ENCODE results near the gene SLC5A2. TPM values are rescaled to one million over a fixed set of nuclear protein-coding genes. Genes with fewer than 3 reads are reported as not detected.

SLC5A2 gene
- total RNA-seq, 1 donor, result not detected

DNA sequence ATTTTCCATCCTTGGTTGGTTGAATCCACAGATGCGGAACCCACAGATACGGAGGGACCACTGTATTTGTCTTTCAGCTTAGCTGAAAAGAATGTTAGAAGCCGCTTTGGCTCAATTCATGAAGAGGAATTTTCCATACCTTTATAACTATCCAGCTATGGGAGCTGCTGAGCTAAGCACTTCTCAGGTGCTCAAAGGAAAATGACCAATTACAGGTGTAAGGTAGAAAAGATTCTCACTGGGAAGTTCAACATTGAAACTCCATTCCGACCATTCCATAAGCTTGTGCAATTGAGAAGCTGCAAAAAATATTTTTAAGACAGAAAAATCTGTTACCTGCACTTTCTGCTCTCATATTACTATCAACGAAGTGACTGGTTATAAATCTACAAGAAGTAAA lies 47.5 kb downstream of the SLC5A2 start:
- Histone ChIP-seq H3K27me3 (ENCODE audit: insufficient read depth, low read length) (peaks cover 30% of the 10 kb centered on the region), H3K36me3 (ENCODE audit: insufficient read depth, low read length) (no peaks in the 10 kb centered on the region), H3K4me1 (ENCODE audit: insufficient read depth, low read length) (no peaks in the 10 kb centered on the region), H2AFZ (ENCODE audit: low read length) (no peak overlapping the region), H4K20me1 (ENCODE audit: insufficient read depth, low read length) (no peaks in the 10 kb centered on the region), H3K9me3 (ENCODE audit: low read depth, low read length) (no peaks in the 10 kb centered on the region), H3K27ac (ENCODE audit: low read depth, low read length) (no peak overlapping the region), H3K79me2 (ENCODE audit: insufficient read depth, low read length) (no peaks in the 10 kb centered on the region), H3K4me2 (ENCODE audit: insufficient read depth, low read length) (no peak overlapping the region), H3K4me3 (ENCODE audit: insufficient read depth, low read length) (no peak overlapping the region)
- DNase-seq (ENCODE audit: insufficient read length, low spot score, missing footprints), result no peak
- TF ChIP-seq, protein P1, sequence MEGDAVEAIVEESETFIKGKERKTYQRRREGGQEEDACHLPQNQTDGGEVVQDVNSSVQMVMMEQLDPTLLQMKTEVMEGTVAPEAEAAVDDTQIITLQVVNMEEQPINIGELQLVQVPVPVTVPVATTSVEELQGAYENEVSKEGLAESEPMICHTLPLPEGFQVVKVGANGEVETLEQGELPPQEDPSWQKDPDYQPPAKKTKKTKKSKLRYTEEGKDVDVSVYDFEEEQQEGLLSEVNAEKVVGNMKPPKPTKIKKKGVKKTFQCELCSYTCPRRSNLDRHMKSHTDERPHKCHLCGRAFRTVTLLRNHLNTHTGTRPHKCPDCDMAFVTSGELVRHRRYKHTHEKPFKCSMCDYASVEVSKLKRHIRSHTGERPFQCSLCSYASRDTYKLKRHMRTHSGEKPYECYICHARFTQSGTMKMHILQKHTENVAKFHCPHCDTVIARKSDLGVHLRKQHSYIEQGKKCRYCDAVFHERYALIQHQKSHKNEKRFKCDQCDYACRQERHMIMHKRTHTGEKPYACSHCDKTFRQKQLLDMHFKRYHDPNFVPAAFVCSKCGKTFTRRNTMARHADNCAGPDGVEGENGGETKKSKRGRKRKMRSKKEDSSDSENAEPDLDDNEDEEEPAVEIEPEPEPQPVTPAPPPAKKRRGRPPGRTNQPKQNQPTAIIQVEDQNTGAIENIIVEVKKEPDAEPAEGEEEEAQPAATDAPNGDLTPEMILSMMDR (IDR thresholded peaks at IDR 0.05; ENCODE audit: extremely low read depth, low read depth, low read length), result no peak

DNA sequence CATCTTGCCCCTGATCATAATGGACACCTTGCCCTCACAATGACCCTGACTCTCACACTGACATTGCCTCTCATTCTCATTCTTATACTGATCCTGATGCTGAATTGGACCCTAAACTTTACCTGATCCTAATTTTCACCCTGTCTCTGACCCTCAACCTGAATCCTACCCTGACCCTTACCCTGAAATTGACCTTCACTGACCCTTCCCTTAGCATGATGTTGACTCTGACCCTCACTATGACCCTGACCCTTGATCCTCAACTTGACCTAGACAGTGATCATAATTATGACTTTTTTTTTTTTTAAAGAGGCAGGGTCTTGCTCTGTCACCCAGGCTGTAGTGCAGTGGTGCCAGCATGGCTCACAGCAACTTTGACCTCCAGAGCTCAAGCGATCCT lies 48.2 kb downstream of the SLC5A2 start:
- DNase-seq (ENCODE audit: insufficient read length, low spot score, missing footprints), result no peak
- Histone ChIP-seq H3K4me3 (ENCODE audit: insufficient read depth, low read length) (no peak overlapping the region), H3K79me2 (ENCODE audit: insufficient read depth, low read length) (no peaks in the 10 kb centered on the region), H3K27me3 (ENCODE audit: insufficient read depth, low read length) (peaks cover 30% of the 10 kb centered on the region), H3K27ac (ENCODE audit: low read depth, low read length) (no peak overlapping the region), H4K20me1 (ENCODE audit: insufficient read depth, low read length) (no peaks in the 10 kb centered on the region), H3K36me3 (ENCODE audit: insufficient read depth, low read length) (no peaks in the 10 kb centered on the region), H3K4me2 (ENCODE audit: insufficient read depth, low read length) (no peak overlapping the region), H2AFZ (ENCODE audit: low read length) (no peak overlapping the region), H3K4me1 (ENCODE audit: insufficient read depth, low read length) (no peaks in the 10 kb centered on the region), H3K9me3 (ENCODE audit: low read depth, low read length) (no peaks in the 10 kb centered on the region)
- TF ChIP-seq, protein P1 (IDR thresholded peaks at IDR 0.05; ENCODE audit: extremely low read depth, low read depth, low read length), result no peak

DNA sequence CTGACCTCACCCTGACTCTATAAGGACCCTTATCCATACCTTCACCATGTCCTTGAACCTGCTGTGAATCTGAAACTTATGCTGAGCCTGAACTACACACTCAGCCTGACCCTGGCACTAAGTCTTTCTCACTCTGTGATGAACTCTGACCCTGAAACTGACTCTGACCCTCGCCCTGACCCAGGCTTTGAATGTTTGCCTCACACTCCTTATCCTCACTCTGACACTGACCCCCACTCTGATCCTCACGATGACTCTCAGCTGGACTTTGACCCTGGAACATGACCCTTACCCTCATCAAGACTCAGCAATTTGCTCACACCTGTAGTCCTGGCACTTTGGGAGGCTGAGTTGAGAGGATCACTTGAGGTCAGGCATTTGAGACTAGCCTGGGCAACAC lies 49.2 kb downstream of the SLC5A2 start:
- H3K4me3 ChIP-seq (ENCODE audit: insufficient read depth, low read length), result no peak overlapping the region
- no peak overlapping the region for H2AFZ ChIP-seq (ENCODE audit: low read length)
- peaks cover 30% of the 10 kb centered on the region for H3K27me3 ChIP-seq (ENCODE audit: insufficient read depth, low read length)
- H3K27ac ChIP-seq (ENCODE audit: low read depth, low read length), result no peak overlapping the region
- no peaks in the 10 kb centered on the region for H4K20me1 ChIP-seq (ENCODE audit: insufficient read depth, low read length)
- H3K36me3 ChIP-seq (ENCODE audit: insufficient read depth, low read length), result no peaks in the 10 kb centered on the region
- no peaks in the 10 kb centered on the region for H3K9me3 ChIP-seq (ENCODE audit: low read depth, low read length)
- TF ChIP-seq, protein P1 (IDR thresholded peaks at IDR 0.05; ENCODE audit: extremely low read depth, low read depth, low read length), result no peak
- no peak for DNase-seq (ENCODE audit: insufficient read length, low spot score, missing footprints)
- H3K79me2 ChIP-seq (ENCODE audit: insufficient read depth, low read length), result no peaks in the 10 kb centered on the region
- no peak overlapping the region for H3K4me2 ChIP-seq (ENCODE audit: insufficient read depth, low read length)
- no peaks in the 10 kb centered on the region for H3K4me1 ChIP-seq (ENCODE audit: insufficient read depth, low read length)

DNA sequence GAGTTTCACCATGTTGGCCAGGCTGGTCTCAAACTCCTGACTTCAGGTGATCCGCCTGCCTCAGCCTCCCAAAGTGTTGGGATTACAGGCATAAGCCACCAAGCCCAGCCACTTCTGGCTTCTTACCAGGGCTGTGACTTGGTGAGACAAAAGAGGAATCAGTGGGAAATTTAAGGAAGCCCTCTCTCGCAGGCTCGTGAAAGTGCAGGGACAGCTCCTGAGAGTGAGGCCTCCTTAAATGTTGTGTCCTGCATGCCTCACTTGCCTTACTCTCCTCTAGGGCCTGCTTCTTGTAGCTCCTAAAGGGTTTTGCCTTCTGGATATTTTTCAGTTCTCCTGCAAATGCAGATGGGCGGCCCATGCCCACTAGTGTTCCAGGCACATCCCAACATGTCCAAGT lies 50.0 kb downstream of the SLC5A2 start:
- no peaks in the 10 kb centered on the region for H3K36me3 ChIP-seq (ENCODE audit: insufficient read depth, low read length)
- no peaks in the 10 kb centered on the region for H3K9me3 ChIP-seq (ENCODE audit: low read depth, low read length)
- TF ChIP-seq, protein P1 (IDR thresholded peaks at IDR 0.05; ENCODE audit: extremely low read depth, low read depth, low read length), result no peak
- no peak overlapping the region for H3K4me3 ChIP-seq (ENCODE audit: insufficient read depth, low read length)
- H3K27me3 ChIP-seq (ENCODE audit: insufficient read depth, low read length), result peaks cover 31% of the 10 kb centered on the region
- no peak overlapping the region for H2AFZ ChIP-seq (ENCODE audit: low read length)
- no peaks in the 10 kb centered on the region for H3K4me1 ChIP-seq (ENCODE audit: insufficient read depth, low read length)
- no peak for DNase-seq (ENCODE audit: insufficient read length, low spot score, missing footprints)
- H3K27ac ChIP-seq (ENCODE audit: low read depth, low read length), result no peak overlapping the region
- no peak overlapping the region for H3K4me2 ChIP-seq (ENCODE audit: insufficient read depth, low read length)
- H3K79me2 ChIP-seq (ENCODE audit: insufficient read depth, low read length), result no peaks in the 10 kb centered on the region
- H4K20me1 ChIP-seq (ENCODE audit: insufficient read depth, low read length), result no peaks in the 10 kb centered on the region
